Keratinocyte (primary cell): Measurements from ENCODE around the gene TRMT10B. TPM values are rescaled to one million over a fixed set of nuclear protein-coding genes. Genes with fewer than 3 reads are reported as not detected.

Experiments
- polyA plus RNA-seq, 5 experiments: library from polyadenylated mRNA; depleted of rRNA in 3 of 5; stranded (reverse) in 3 of 5; stranded (forward) in 1 of 5; unstranded in 1 of 5; fragments of >200 nt; gene quantifications; 1 replicate in 1 of 5; 2 replicates in 3 of 5; 3 replicates in 1 of 5; pipeline versions ENCODE4 v1.2.1 to v1.2.3, GENCODE V29; 2011 to 2012; ENCODE audit warnings: missing spikeins in 2 of 5, low read depth in 1 of 5, low replicate concordance in 1 of 5

The TRMT10B gene
- polyA plus RNA-seq, 1 donor (not counting 4 experiments of a cell fraction or from before 2014, with no cell fraction given), result 6.9 TPM

Other genes starting within 250 kb of the TRMT10B start
- 4.1 to 6.6 TPM (median 5.1 TPM) in 3 replicates for gene FBXO10, start 177.4 kb upstream of the TRMT10B start, polyA plus RNA-seq
- gene TOMM5, start 161.2 kb upstream of the TRMT10B start, polyA plus RNA-seq, result 175 to 232 TPM (median 193 TPM) in 3 replicates
- 0.01 to 0.06 TPM (median 0.01 TPM) in 3 replicates for gene FRMPD1, start 102.9 kb upstream of the TRMT10B start, polyA plus RNA-seq
- 24.8 to 48.8 TPM (median 37.1 TPM) in 3 replicates for gene EXOSC3, start 31.3 kb downstream of the TRMT10B start, polyA plus RNA-seq
- 27.6 to 29.7 TPM (median 29.2 TPM) in 3 replicates for gene DCAF10, start 47.0 kb downstream of the TRMT10B start, polyA plus RNA-seq
- gene SLC25A51, start 150.3 kb downstream of the TRMT10B start, polyA plus RNA-seq, result 19.5 to 31.8 TPM (median 22.2 TPM) in 3 replicates